HG03060 (cell line): Measurements from ENCODE around the gene NAT16.

Source experiments
- ATAC-seq: cut with Tn5 transposase; IDR thresholded peaks from one replicate; pipeline ENCODE4 v1.9.1; 2021; ENCODE audit warnings: low read depth, moderate number of reproducible peaks; ENCODE audit not compliant: unreplicated experiment

The NAT16 gene

GRCh38 chr7:101172854-101173751 is 7.0 kb downstream of the NAT16 start:
- no peak for ATAC-seq

GRCh38 chr7:101172005-101172853 is 7.9 kb downstream of the NAT16 start:
- ATAC-seq: no peak

GRCh38 chr7:101171442-101171837 is 8.7 kb downstream of the NAT16 start:
- ATAC-seq: no peak

GRCh38 chr7:101170617-101171441 is 9.3 kb downstream of the NAT16 start:
- no peak for ATAC-seq

- ATAC-seq: no peak
These were observed 10.1 kb downstream of the NAT16 start for GRCh38 chr7:101169838-101170551.

- ATAC-seq: no peak
These were observed 10.8 kb downstream of the NAT16 start for GRCh38 chr7:101169110-101169837.

GRCh38 chr7:101168412-101169049 is 11.6 kb downstream of the NAT16 start:
- ATAC-seq: no peak

GRCh38 chr7:101167645-101168411 is 12.3 kb downstream of the NAT16 start:
- ATAC-seq: no peak

GRCh38 chr7:101166909-101167644 is 13.0 kb downstream of the NAT16 start:
- no peak for ATAC-seq

- no peak for ATAC-seq
These were observed 13.5 kb downstream of the NAT16 start for GRCh38 chr7:101166648-101166908.

- ATAC-seq: no peak
These were observed 14.0 kb downstream of the NAT16 start for GRCh38 chr7:101165958-101166647.

- ATAC-seq: peak; percentile 47
These were observed 14.8 kb downstream of the NAT16 start, which contains the start of gene VGF for GRCh38 chr7:101165075-101165957. Gene VGF, minus strand, starts transcription at chr7:101165569. Its CDS starts 726 bp downstream, at chr7:101164843.

GRCh38 chr7:101164071-101164840 is 15.8 kb downstream of the NAT16 start:
- ATAC-seq: no peak

- ATAC-seq: no peak
These were observed 16.6 kb downstream of the NAT16 start for GRCh38 chr7:101163279-101164070.
